GM18507 (cell line): ENCODE measurements around the gene FMR1.
A peak's percentile ranks its signal among the peaks of the same experiment; 100 is the strongest.

Source experiments
- DNase-seq: peaks from one replicate; pipeline ENCODE4 v3.0.0; 2011; ENCODE audit warnings: low read depth; ENCODE audit not compliant: insufficient read length; ENCODE audit errors: extremely low spot score
- FAIRE-seq: peaks from 2 replicates; lab custom pipeline; 2011; peaks lifted over from hg19 to GRCh38; lab: Jason Lieb, UNC

The FMR1 gene

GRCh38 chrX:147913570-147913969 is 1.9 kb downstream of the FMR1 start:
- no peak for FAIRE-seq
- no peak for DNase-seq

DNA sequence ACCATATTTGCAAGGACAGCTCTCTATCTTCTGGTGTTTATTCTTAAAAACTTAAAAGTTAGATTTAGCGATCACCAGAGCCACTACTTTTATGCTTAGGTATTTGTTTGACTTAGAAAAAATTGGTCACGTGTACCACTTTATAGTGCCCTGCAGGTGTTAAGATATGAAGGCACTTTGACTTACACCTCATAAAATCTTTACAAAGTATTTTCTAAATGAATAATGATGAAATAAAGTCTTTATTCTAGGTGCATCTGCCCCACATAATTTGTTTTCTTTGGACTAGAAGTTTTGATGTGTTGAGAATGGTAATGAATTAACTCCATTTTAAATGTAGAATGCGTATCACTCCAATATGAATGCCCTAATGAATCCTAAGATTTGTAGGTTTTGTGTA is 2.9 kb downstream of the FMR1 start:
- DNase-seq, result no peak

DNA sequence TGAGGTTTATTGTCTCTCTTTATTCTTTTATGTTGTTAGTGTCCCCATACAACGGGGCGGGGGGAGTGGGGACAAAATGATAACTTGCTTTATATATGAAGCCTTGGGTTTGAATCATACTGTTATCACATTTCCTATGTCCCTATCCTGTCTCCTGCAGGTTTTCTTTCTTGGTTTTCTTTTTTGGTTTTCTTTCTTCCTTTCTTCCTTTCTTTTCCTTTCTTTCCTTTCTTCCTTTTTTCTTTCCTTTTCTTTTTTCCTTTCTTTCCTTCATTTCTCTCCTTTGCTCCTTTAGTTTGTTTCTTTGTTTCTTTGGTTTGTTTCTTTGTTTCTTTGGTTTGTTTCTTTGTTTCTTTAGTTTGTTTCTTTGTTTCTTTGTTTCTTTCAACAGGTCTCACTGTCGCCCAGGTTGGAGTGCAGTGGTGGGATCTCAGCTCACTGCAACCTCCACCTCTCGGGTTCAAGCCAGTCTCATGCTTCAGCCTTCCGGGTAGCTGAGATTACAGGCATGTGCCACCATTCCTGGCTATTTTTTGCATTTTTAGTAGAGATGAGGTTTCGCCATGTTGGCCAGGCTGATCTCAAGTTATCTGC is 4.8 kb downstream of the FMR1 start:
- FAIRE-seq (no peak), DNase-seq (no peak)

More for the DNA sequence above, 2.9 kb downstream of the FMR1 start:
- FAIRE-seq, result peak; percentile 31

DNA sequence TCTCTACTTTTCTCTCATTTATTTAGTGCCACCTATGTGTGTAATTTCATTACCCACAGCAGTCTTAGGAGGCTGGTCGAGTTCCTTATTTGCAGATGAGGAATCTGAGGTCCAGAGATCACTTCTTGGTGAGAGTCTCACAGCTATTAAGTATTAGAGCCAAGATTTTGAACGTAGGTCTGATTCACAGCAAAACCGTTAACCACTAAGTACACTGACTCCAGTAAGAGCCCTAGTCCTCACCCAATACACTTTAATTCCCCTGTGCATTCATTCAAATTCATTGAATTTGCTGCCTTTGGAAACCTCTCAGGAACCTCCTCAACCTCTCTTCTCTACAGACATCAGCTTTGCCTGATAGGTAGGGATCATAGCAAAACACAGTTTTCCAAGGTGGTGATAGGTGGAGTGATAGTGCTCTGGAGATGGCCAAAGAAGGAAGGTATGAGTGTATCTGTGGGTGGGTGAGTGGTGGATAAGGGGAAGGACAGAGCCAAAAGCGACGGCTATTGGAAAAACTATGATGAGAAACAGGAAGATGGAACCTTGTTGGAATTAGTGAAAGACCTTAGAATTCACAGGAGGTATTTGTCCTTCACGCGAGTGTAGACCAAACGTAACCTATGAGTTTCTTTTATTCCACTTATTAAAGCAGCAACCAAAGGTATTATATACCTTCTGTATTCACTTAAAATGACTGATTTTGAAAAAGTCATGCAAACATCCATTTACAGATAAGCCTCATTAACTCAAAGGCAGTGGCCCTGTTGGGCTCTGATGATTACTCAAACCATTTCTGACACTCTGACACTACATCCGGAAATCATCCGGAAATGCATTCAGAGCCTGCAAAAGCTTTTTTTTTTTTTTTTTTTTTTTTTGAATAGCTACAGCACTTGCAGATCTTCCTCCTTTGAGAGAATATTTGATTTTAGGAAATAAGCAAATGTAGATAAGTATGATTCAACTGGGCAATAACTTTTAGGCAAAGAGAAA is 6.3 kb downstream of the FMR1 start:
- FAIRE-seq (peak; percentile 72), DNase-seq (no peak)

DNA sequence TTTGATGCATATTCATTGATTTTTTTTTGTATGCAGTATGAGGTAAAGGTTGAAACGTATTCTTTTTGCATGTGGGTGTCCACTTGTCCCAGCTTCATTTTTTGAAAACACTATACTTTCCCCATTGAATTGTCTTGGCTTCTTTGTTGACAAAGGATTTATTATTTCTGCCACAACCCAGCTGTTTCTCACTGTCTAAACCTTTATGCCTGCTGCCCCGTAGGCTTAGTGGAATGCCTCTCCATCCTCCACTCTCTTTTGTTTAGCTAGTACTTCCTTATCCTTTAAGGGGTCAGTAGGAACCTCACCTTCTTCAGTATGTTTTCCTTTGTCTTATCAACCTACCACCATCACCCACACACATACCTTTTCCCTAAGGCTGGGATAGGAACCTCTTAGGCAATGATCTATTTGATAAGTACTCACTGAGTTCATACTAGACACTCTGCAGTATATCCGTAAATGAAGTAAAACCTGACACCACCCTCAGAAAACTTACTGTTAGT is 8.5 kb downstream of the FMR1 start:
- FAIRE-seq (no peak), DNase-seq (no peak)

GRCh38 chrX:147923605-147924004 is 11.9 kb downstream of the FMR1 start:
- no peak for DNase-seq
- no peak for FAIRE-seq

GRCh38 chrX:147927256-147927655 is 15.5 kb downstream of the FMR1 start:
- DNase-seq (no peak), FAIRE-seq (peak; percentile 55)

GRCh38 chrX:147933815-147934214 is 22.1 kb downstream of the FMR1 start:
- no peak for FAIRE-seq
- DNase-seq, result no peak

GRCh38 chrX:147935156-147935758 is 23.5 kb downstream of the FMR1 start:
- no peak for FAIRE-seq
- no peak for DNase-seq

DNA sequence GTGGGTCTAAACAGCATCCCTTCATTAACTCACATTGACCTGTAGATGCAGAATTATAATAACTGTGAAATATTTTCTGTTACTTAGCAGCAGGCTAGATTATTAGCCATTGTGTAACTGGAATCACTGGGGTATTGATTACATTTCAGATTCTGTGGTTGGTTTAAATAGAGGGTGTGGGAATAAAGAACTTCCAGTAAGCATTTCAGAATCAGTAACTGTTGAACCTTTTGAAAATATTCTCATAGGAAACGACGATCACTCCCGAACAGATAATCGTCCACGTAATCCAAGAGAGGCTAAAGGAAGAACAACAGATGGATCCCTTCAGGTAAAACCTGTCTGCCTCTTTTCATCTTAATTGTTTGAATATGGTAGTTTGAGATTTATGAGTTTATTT is 33.6 kb downstream of the FMR1 start:
- DNase-seq, result no peak
- FAIRE-seq, result no peak

- no peak for FAIRE-seq
- DNase-seq, result no peak
Observed at GRCh38 chrX:147948531-147948930, 36.8 kb downstream of the FMR1 start.

DNA sequence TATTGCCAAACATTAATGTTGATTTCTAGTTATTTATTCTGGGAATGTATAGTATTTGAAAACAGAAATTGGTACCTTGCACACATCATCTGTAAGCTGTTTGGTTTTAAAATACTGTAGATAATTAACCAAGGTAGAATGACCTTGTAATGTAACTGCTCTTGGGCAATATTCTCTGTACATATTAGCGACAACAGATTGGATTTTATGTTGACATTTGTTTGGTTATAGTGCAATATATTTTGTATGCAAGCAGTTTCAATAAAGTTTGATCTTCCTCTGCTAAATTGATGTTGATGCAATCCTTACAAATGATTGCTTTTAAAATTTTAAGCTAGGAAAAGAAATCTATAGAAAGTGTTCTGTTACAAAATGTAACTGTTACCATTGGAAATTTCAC is 38.6 kb downstream of the FMR1 start:
- DNase-seq, result no peak
- no peak for FAIRE-seq

- FAIRE-seq (no peak), DNase-seq (no peak)
Observed at GRCh38 chrX:147953976-147954375, 42.3 kb downstream of the FMR1 start.

GRCh38 chrX:147957291-147957690 is 45.6 kb downstream of the FMR1 start:
- FAIRE-seq (no peak), DNase-seq (no peak)

DNA sequence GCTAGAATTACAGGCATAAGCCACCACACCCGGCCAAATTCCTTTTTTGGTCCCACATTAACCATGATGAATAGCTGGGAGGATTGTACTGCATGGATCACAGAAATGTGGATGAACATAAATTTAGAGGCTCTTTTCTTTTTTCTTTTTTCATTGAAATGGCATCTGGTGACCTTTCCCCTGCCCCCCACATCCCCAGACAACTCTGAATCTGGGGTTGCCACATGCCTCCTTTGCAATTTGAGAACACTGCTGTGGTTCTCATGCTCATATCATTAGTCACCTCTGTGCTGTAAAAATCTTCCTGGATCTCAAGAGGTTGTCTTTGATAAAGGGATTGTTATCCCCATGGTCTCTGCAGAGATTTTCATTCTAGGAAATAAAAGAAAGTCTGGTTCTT is 46.6 kb downstream of the FMR1 start:
- no peak for DNase-seq
- no peak for FAIRE-seq

- FAIRE-seq, result no peak
- DNase-seq, result no peak
Observed at GRCh38 chrX:147960722-147961121, 49.0 kb downstream of the FMR1 start.

- no peak for FAIRE-seq
- no peak for DNase-seq
Observed at GRCh38 chrX:147962476-147962875, 50.8 kb downstream of the FMR1 start.

GRCh38 chrX:147978931-147979330 is 67.2 kb downstream of the FMR1 start:
- DNase-seq (no peak), FAIRE-seq (no peak)

GRCh38 chrX:147981038-147981752 is 69.5 kb downstream of the FMR1 start, which contains the start of gene FMR1NB:
FMR1NB (plus strand) TSS chrX:147981337; CDS start chrX:147981403, 66 bp downstream.
- DNase-seq (no peak), FAIRE-seq (no peak)
